ENCODE measurements around the gene CDKL5.
"Not testable (repeated sequence)": the region's sequence is repeated elsewhere in the genome, so short reads cannot be mapped to it uniquely, and the experiment has no call there.

CDKL5 gene

DNA sequence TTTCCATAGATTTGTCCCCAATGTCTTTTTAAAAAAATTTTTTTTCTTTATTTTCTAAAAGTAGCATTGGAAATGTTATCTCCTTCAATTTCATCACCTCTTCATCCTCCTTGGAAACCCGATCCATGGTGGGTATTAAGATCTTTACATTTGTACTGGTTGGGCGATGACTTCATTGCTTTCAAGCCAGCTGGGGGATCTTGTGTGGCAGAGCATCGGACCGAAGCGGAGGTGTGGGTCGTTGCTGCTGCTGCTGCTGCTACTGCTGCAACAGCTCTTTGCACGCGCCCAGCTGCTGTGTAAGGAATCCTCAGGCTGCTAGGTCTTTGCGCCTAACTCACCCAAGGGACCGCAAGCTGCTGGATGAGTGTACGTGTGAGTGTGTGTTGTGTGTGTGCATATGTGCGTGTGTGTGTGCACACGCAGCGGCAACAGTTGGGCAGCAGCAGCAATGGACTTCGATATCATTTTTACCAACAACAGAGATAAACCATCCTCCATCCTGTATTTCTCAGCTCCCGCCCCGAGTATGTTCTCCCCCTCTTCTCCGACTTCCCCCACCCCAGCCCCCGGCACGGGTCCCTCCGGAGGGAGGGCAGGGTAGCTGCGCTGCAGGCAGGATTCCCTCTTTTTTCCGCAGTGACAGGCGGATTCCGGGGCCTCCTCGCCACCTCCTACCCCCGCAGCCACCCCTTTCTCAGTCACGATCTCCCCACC lies 768 bp upstream of the CDKL5 start:
- Histone ChIP-seq H3K9me3 (ENCODE audit: control insufficient read depth, low read length) (no peaks in the 10 kb centered on the region), H3K4me1 (ENCODE audit: control insufficient read depth, insufficient read depth, low read length) (no peaks in the 10 kb centered on the region), H3K27me3 (replicated peaks; ENCODE audit: control insufficient read depth, insufficient read depth, low read length) (peaks cover 10% of the 10 kb centered on the region), H3K4me3 (ENCODE audit: low read length) (peak overlapping the region; percentile 81), H3K36me3 (ENCODE audit: control insufficient read depth, insufficient read depth, low read length, severe bottlenecking) (no peaks in the 10 kb centered on the region), H3K9ac (ENCODE audit: low read length) (peak overlapping the region; percentile 39)
- DNase-seq (ENCODE audit: low read depth) = peak; percentile 48

DNA sequence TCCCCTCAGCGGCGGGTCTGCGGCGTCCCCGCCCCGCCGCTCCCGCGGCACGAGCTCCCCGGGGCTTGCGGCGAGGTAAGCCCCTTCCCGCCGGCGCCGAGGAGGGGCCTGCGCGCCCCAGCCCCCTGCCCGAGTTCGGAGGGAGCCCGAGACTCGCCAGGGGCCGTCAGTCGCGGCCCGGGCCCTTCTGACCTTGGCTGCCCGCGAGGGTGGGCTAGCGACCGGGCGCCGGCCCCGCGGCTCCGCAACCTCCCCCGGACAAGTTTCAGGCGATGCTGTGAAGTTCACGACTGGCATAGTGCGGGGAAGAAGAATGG lies 554 bp downstream of the CDKL5 start:
- H3K9ac ChIP-seq (ENCODE audit: low read length) = peak overlapping the region; percentile 78
- H3K4me3 ChIP-seq (ENCODE audit: low read length) = peak overlapping the region; percentile 81
- H3K9me3 ChIP-seq (ENCODE audit: control insufficient read depth, low read length) = no peaks in the 10 kb centered on the region
- H3K27me3 ChIP-seq (replicated peaks; ENCODE audit: control insufficient read depth, insufficient read depth, low read length) = peaks cover 10% of the 10 kb centered on the region
- no peak for DNase-seq (ENCODE audit: low read depth)
- H3K36me3 ChIP-seq (ENCODE audit: control insufficient read depth, insufficient read depth, low read length, severe bottlenecking) = no peaks in the 10 kb centered on the region
- H3K4me1 ChIP-seq (ENCODE audit: control insufficient read depth, insufficient read depth, low read length) = no peaks in the 10 kb centered on the region

DNA sequence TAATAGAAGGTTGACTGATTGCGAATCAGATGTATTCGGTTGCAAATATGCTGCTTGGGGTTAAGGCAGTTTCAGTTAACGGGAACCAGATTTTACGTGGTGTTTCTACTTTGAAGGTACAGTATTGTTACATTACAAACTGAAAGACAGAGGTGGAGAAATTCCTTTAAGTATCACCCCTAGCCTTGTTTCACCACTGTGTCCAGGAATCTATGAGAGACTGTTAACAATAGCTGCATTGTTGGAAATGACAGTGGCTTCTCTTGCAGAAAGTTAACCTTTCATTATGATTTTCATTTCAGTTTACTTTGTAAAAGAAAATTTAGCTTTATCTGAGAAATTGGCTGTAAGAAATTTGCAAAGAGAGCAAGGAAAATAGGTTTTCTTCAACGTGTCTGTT lies 2.6 kb downstream of the CDKL5 start:
- Histone ChIP-seq H3K4me1 (ENCODE audit: control insufficient read depth, insufficient read depth, low read length) (no peaks in the 10 kb centered on the region), H3K9ac (ENCODE audit: low read length) (no peak overlapping the region), H3K9me3 (ENCODE audit: control insufficient read depth, low read length) (no peaks in the 10 kb centered on the region), H3K36me3 (ENCODE audit: control insufficient read depth, insufficient read depth, low read length, severe bottlenecking) (no peaks in the 10 kb centered on the region), H3K4me3 (ENCODE audit: low read length) (no peak overlapping the region), H3K27me3 (replicated peaks; ENCODE audit: control insufficient read depth, insufficient read depth, low read length) (peaks cover 10% of the 10 kb centered on the region)
- DNase-seq (ENCODE audit: low read depth) = no peak

- H3K9ac ChIP-seq (ENCODE audit: low read length); H3K27me3 ChIP-seq (replicated peaks; ENCODE audit: control insufficient read depth, insufficient read depth, low read length); DNase-seq (ENCODE audit: low read depth); H3K4me3 ChIP-seq (ENCODE audit: low read length); H3K4me1 ChIP-seq (ENCODE audit: control insufficient read depth, insufficient read depth, low read length); H3K36me3 ChIP-seq (ENCODE audit: control insufficient read depth, insufficient read depth, low read length, severe bottlenecking); H3K9me3 ChIP-seq (ENCODE audit: control insufficient read depth, low read length): not testable (repeated sequence)
Measured at GRCh38 chrX:18433288-18433687, 7.9 kb downstream of the CDKL5 start.

DNA sequence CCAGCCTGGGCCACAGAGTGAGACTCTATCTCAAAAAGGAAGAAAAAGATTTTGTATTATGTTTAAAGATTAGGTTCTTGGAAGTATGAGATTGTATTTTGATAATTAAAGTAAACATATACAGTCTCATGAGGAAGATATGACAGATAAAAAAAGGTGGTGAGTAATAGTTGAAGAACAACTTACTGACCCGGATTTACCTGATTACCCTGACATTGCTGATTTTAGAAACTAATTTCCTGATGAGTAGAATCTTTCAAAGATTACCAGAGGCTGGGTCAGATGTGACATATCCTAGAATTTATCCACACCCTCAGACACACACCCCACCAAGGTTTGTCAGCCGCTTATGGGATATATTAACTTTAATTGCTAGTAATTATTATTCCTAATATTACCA lies 9.5 kb downstream of the CDKL5 start:
- H3K4me1 ChIP-seq (ENCODE audit: control insufficient read depth, insufficient read depth, low read length) = no peaks in the 10 kb centered on the region
- no peak overlapping the region for H3K4me3 ChIP-seq (ENCODE audit: low read length)
- H3K9me3 ChIP-seq (ENCODE audit: control insufficient read depth, low read length) = no peaks in the 10 kb centered on the region
- H3K36me3 ChIP-seq (ENCODE audit: control insufficient read depth, insufficient read depth, low read length, severe bottlenecking) = no peaks in the 10 kb centered on the region
- no peaks in the 10 kb centered on the region for H3K27me3 ChIP-seq (replicated peaks; ENCODE audit: control insufficient read depth, insufficient read depth, low read length)
- DNase-seq (ENCODE audit: low read depth) = no peak
- H3K9ac ChIP-seq (ENCODE audit: low read length) = no peak overlapping the region

GRCh38 chrX:18436017-18436416 lies 10.6 kb downstream of the CDKL5 start:
- no peak for DNase-seq (ENCODE audit: low read depth)
- Histone ChIP-seq H3K4me1 (ENCODE audit: control insufficient read depth, insufficient read depth, low read length) (no peaks in the 10 kb centered on the region), H3K9me3 (ENCODE audit: control insufficient read depth, low read length) (no peaks in the 10 kb centered on the region), H3K9ac (ENCODE audit: low read length) (no peak overlapping the region), H3K4me3 (ENCODE audit: low read length) (no peak overlapping the region), H3K27me3 (replicated peaks; ENCODE audit: control insufficient read depth, insufficient read depth, low read length) (no peaks in the 10 kb centered on the region), H3K36me3 (ENCODE audit: control insufficient read depth, insufficient read depth, low read length, severe bottlenecking) (no peaks in the 10 kb centered on the region)

GRCh38 chrX:18440835-18441234 lies 15.4 kb downstream of the CDKL5 start:
- Histone ChIP-seq H3K4me1 (ENCODE audit: control insufficient read depth, insufficient read depth, low read length) (no peaks in the 10 kb centered on the region), H3K27me3 (replicated peaks; ENCODE audit: control insufficient read depth, insufficient read depth, low read length) (no peaks in the 10 kb centered on the region), H3K9me3 (ENCODE audit: control insufficient read depth, low read length) (no peaks in the 10 kb centered on the region), H3K4me3 (ENCODE audit: low read length) (no peak overlapping the region), H3K9ac (ENCODE audit: low read length) (no peak overlapping the region), H3K36me3 (ENCODE audit: control insufficient read depth, insufficient read depth, low read length, severe bottlenecking) (no peaks in the 10 kb centered on the region)
- DNase-seq (ENCODE audit: low read depth) = no peak

DNA sequence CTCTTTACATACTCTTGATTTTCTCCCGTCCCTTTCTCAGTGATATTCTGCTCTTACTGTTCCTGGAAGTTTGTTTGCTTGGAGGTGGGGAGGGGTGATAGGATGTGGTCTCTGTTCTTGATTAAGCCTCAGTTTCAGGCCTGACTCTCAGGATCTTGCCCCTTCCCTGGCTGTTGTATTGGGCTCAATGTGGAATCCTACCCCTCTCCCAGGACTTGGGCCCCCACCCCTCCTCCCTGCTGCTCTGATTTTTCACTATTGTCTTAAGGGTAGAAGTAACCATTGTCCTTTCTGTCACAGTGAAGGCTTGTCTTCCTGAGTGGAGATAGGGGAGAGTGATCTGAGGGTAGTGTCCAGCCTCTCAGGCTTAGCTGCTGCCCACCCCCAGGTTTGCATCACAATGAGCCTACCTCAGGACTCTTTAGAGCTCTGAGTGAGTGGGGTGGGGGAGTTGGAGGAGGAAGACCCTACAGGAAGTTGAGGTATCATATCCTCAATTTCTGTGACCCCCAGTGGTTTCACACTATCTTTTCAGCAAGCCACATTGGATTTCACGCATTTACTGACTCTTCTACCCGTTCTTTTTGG lies 16.5 kb downstream of the CDKL5 start:
- Histone ChIP-seq H3K27me3 (replicated peaks; ENCODE audit: control insufficient read depth, insufficient read depth, low read length) (no peaks in the 10 kb centered on the region), H3K4me3 (ENCODE audit: low read length) (no peak overlapping the region), H3K9ac (ENCODE audit: low read length) (no peak overlapping the region), H3K36me3 (ENCODE audit: control insufficient read depth, insufficient read depth, low read length, severe bottlenecking) (no peaks in the 10 kb centered on the region), H3K9me3 (ENCODE audit: control insufficient read depth, low read length) (no peaks in the 10 kb centered on the region), H3K4me1 (ENCODE audit: control insufficient read depth, insufficient read depth, low read length) (no peaks in the 10 kb centered on the region)
- no peak for DNase-seq (ENCODE audit: low read depth)

DNA sequence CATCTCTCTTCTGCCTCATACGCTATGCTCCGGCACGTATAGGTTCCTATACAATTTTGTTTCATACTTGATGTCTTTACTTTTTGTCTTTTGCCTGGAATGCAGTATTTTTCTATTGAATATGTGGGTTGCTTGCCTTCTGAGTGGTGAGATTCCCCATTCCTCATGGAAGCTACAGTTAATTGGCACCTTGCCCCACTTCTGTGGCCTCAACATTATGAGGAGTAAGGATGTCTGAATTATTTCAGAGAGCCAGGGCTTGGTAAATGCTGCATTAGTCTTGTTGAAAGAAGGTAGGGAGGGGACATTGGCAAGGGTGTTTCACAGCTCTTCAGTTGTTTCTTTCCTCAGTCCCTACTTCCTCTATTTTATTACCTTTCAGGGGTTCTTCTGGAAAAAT lies 23.0 kb downstream of the CDKL5 start:
- no peak overlapping the region for H3K4me3 ChIP-seq (ENCODE audit: low read length)
- no peaks in the 10 kb centered on the region for H3K27me3 ChIP-seq (replicated peaks; ENCODE audit: control insufficient read depth, insufficient read depth, low read length)
- no peak for DNase-seq (ENCODE audit: low read depth)
- no peaks in the 10 kb centered on the region for H3K4me1 ChIP-seq (ENCODE audit: control insufficient read depth, insufficient read depth, low read length)
- no peaks in the 10 kb centered on the region for H3K36me3 ChIP-seq (ENCODE audit: control insufficient read depth, insufficient read depth, low read length, severe bottlenecking)
- H3K9me3 ChIP-seq (ENCODE audit: control insufficient read depth, low read length) = no peaks in the 10 kb centered on the region
- no peak overlapping the region for H3K9ac ChIP-seq (ENCODE audit: low read length)

DNA sequence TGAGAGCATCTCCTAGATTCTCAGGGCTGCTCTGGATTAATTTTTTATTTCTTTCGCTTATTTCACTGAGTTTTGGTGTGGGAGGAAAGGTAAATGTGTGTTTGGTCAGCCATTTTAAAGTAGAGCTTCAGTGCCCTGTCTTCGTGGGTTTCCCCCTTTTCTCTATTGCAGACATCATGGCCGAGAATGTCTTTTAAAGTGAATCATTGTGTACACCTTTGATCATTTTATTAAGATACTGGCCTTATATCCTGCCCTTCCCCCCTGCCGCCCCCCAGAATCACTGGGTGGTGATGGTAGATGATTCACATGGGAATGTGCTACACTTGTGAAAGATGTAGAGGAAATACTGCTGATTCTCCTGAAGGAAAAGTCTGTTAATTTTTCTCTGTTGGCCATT lies 23.8 kb downstream of the CDKL5 start:
- no peak for DNase-seq (ENCODE audit: low read depth)
- H3K9me3 ChIP-seq (ENCODE audit: control insufficient read depth, low read length) = no peaks in the 10 kb centered on the region
- H3K27me3 ChIP-seq (replicated peaks; ENCODE audit: control insufficient read depth, insufficient read depth, low read length) = no peaks in the 10 kb centered on the region
- no peaks in the 10 kb centered on the region for H3K4me1 ChIP-seq (ENCODE audit: control insufficient read depth, insufficient read depth, low read length)
- H3K36me3 ChIP-seq (ENCODE audit: control insufficient read depth, insufficient read depth, low read length, severe bottlenecking) = no peaks in the 10 kb centered on the region
- H3K4me3 ChIP-seq (ENCODE audit: low read length) = no peak overlapping the region
- no peak overlapping the region for H3K9ac ChIP-seq (ENCODE audit: low read length)

DNA sequence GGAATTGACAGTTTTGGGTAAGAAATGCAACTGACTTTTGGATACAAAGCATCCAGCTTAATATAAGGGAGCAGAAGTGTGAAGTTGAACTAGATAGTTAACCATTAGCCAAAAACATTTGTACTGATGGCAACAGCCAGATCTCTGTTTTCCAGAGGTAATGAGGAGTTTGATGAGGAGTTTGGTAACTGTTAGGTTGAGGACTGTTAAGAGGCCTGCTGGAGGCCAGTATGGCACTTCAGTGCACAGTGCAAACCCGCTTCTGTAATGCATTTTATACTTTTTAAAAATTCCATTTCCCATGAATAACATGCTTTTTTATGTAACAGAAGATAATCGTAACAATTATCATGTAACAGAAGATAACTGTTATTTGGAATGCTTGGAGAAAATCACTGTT lies 30.0 kb downstream of the CDKL5 start:
- DNase-seq (ENCODE audit: low read depth) = no peak
- no peaks in the 10 kb centered on the region for H3K4me1 ChIP-seq (ENCODE audit: control insufficient read depth, insufficient read depth, low read length)
- no peaks in the 10 kb centered on the region for H3K36me3 ChIP-seq (ENCODE audit: control insufficient read depth, insufficient read depth, low read length, severe bottlenecking)
- no peaks in the 10 kb centered on the region for H3K9me3 ChIP-seq (ENCODE audit: control insufficient read depth, low read length)
- H3K27me3 ChIP-seq (replicated peaks; ENCODE audit: control insufficient read depth, insufficient read depth, low read length) = no peaks in the 10 kb centered on the region
- no peak overlapping the region for H3K4me3 ChIP-seq (ENCODE audit: low read length)
- no peak overlapping the region for H3K9ac ChIP-seq (ENCODE audit: low read length)

- Histone ChIP-seq H3K9ac (ENCODE audit: low read length) (no peak overlapping the region), H3K4me1 (ENCODE audit: control insufficient read depth, insufficient read depth, low read length) (no peaks in the 10 kb centered on the region), H3K9me3 (ENCODE audit: control insufficient read depth, low read length) (no peaks in the 10 kb centered on the region), H3K36me3 (ENCODE audit: control insufficient read depth, insufficient read depth, low read length, severe bottlenecking) (no peaks in the 10 kb centered on the region), H3K27me3 (replicated peaks; ENCODE audit: control insufficient read depth, insufficient read depth, low read length) (no peaks in the 10 kb centered on the region), H3K4me3 (ENCODE audit: low read length) (no peak overlapping the region)
- DNase-seq (ENCODE audit: low read depth) = no peak
Measured at GRCh38 chrX:18457000-18457399, 31.6 kb downstream of the CDKL5 start.
